Activated B cell treated with CpG ODN at 0.5 μM for 24 hours (primary cell): ENCODE data around the gene KRT80. TPM values are rescaled to one million over a fixed set of nuclear protein-coding genes. Genes with fewer than 3 reads are reported as not detected.

Experiments
- ATAC-seq: fragments of 200-7000 bp; cut with Tn5 transposase; one replicate; pipeline ENCODE4 v1.10.0; 2021; ENCODE audit warnings: low read depth, mild to moderate bottlenecking, moderate library complexity
- CTCF ChIA-PET: fragments of 350-600 bp; sonication (Branson Sonifier 250); formaldehyde crosslinking; loops from one replicate; lab custom pipeline; 2021; ENCODE audit warnings: antibody characterized with exemption; lab: Charles Lee
- POLR2A ChIA-PET: fragments of 350-600 bp; sonication (Branson Sonifier 250); formaldehyde crosslinking; loops from one replicate; lab custom pipeline; 2021; ENCODE audit warnings: antibody characterized with exemption; lab: Charles Lee
- DNase-seq: peaks from one replicate; pipeline ENCODE4 v3.0.0; 2022
- H3K27ac Mint-ChIP-seq: one replicate; pipeline ENCODE4 v1.8.0; 2020; ENCODE audit warnings: mixed read lengths
- H3K27me3 Mint-ChIP-seq: one replicate; pipeline ENCODE4 v1.8.0; 2021; ENCODE audit warnings: mixed read lengths
- H3K36me3 Mint-ChIP-seq: one replicate; pipeline ENCODE4 v1.8.0; 2021; ENCODE audit warnings: low read depth, mixed read lengths
- H3K4me1 Mint-ChIP-seq: one replicate; pipeline ENCODE4 v1.8.0; 2021; ENCODE audit warnings: mixed read lengths
- H3K4me3 Mint-ChIP-seq: one replicate; pipeline ENCODE4 v1.8.0; 2020; ENCODE audit warnings: mild to moderate bottlenecking, mixed read lengths
- H3K9me3 Mint-ChIP-seq: one replicate; pipeline ENCODE4 v1.8.0; 2020; ENCODE audit warnings: mixed read lengths
- intact Hi-C: fragments of 100-400 bp; cut with micrococcal nuclease; formaldehyde crosslinking; loops from one replicate; pipeline ENCODE4 v1.15.1; 2024
- total RNA-seq: library from RNA; stranded (reverse); gene quantifications from 2 replicates; pipeline ENCODE4 v1.2.3, GENCODE V29; 2022
- TF ChIP-seq, protein P1 (sequence below): fragments of 200-600 bp; IDR thresholded peaks from one replicate; pipeline ENCODE4 v1.8.0; 2022; ENCODE audit warnings: antibody characterized with exemption, mild to moderate bottlenecking

Gene KRT80
- total RNA-seq, 1 donor from 2014 or later = not detected

DNA sequence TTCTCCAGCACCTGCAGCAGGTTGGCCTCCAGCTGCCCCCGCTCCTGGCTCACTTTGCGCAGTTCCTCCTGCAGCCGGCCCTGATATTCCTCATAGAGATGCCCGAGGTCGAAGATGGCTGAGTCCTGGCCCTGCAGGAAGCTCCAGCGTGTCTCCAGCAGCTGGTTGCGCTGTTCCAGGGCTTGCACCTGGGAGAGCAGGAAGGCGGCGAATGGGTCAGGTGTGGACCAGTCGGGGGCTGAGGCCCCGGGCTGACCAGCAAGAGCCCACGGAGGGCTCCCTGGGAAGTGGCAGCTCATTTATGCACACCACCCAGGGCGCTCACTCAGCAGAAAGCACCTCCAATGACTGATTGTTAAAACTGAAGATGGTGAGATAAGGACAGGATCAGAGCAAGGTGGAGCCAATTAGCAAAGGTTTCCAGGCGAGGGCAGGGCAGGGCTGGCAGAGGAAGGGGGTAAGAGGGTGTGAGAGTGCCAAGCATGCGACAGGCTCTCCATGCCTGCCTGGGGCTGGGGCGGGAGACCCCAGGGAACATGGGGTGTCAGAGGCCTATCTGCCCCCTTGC, 6.3 kb downstream of the KRT80 start:
- DNase-seq (no peak), ATAC-seq (no peak)
- Mint-ChIP-seq H3K27ac (no peak overlapping the region), H3K4me3 (no peak overlapping the region), H3K4me1 (no peaks in the 10 kb centered on the region), H3K9me3 (no peaks in the 10 kb centered on the region), H3K36me3 (no peaks in the 10 kb centered on the region), H3K27me3 (peaks cover 2% of the 10 kb centered on the region)
- ChIA-PET CTCF (no interaction called here), POLR2A (no interaction called here)
- intact Hi-C loops = no loop called here
- TF ChIP-seq, protein P1, sequence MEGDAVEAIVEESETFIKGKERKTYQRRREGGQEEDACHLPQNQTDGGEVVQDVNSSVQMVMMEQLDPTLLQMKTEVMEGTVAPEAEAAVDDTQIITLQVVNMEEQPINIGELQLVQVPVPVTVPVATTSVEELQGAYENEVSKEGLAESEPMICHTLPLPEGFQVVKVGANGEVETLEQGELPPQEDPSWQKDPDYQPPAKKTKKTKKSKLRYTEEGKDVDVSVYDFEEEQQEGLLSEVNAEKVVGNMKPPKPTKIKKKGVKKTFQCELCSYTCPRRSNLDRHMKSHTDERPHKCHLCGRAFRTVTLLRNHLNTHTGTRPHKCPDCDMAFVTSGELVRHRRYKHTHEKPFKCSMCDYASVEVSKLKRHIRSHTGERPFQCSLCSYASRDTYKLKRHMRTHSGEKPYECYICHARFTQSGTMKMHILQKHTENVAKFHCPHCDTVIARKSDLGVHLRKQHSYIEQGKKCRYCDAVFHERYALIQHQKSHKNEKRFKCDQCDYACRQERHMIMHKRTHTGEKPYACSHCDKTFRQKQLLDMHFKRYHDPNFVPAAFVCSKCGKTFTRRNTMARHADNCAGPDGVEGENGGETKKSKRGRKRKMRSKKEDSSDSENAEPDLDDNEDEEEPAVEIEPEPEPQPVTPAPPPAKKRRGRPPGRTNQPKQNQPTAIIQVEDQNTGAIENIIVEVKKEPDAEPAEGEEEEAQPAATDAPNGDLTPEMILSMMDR = no peak

DNA sequence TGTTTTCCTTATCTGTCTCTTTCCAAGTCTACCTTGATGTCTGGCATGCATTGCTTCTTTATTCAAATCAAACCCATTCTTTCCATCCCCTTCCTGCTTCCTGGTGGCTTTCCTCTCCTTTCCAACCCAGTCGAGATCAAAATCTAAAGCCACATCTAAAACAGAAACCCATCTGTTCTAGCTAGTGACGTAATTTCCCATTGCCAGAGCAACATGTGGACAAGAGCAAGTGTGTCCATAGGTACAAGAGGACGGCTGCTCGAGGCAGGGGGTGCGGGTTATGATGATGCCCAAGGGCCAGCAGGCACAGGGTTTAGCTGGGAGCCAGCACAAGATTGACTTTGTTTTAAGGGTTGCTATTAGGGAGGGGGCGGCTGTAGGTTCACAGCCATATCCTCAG, 7.0 kb downstream of the KRT80 start:
- Mint-ChIP-seq H3K4me1 (no peaks in the 10 kb centered on the region), H3K36me3 (no peaks in the 10 kb centered on the region), H3K9me3 (no peaks in the 10 kb centered on the region), H3K27ac (no peak overlapping the region), H3K4me3 (no peak overlapping the region), H3K27me3 (peaks cover 2% of the 10 kb centered on the region)
- ATAC-seq (no peak), DNase-seq (no peak)
- ChIA-PET CTCF (no interaction called here), POLR2A (no interaction called here)
- TF ChIP-seq, protein P1 = no peak
- intact Hi-C loops = no loop called here

DNA sequence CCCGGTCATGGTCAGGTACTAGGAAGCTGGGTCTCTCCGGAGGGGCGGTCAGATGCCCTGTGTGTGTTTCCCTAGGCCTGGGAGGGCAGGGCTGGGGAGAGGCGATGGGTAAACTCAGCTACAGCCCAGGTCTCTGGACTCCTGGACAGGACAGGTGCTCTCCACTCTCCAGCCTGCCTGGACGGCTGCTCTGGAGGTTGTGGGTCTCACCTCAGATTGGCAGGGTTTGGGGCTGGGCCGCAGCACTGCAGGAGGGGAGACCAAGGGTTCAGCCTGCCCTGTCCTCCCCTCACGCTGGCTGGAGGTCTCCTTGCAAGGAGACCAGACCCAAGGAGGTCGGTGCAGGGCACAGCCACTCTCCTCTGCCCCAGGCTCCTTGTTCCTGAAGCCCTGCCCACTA, 7.8 kb downstream of the KRT80 start:
- ChIA-PET CTCF (no interaction called here), POLR2A (no interaction called here)
- ATAC-seq (no peak), DNase-seq (no peak)
- Mint-ChIP-seq H3K27me3 (peaks cover 2% of the 10 kb centered on the region), H3K4me3 (no peak overlapping the region), H3K27ac (no peak overlapping the region), H3K36me3 (no peaks in the 10 kb centered on the region), H3K4me1 (no peaks in the 10 kb centered on the region), H3K9me3 (no peaks in the 10 kb centered on the region)
- intact Hi-C loops = no loop called here
- TF ChIP-seq, protein P1 = no peak

DNA sequence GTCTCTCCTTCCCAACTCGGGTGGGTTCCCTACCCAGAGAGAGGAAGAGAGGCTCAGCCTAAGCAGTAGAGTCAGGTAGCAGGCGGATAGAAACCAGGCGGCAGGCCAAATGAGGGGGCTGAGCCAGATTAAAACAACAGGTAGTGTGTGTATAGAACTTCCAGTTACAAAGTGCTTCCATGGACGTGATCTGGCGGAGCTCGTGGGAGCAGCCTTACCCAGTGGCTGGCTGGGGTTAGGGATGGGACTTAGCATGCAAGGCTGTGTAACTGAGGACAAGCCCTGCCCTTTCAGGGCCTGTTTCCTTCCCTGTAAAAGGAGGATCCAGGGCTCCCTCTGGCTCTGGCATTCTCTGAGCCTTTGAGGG, 8.3 kb downstream of the KRT80 start:
- no peaks in the 10 kb centered on the region for H3K9me3 Mint-ChIP-seq
- TF ChIP-seq, protein P1 = no peak
- H3K36me3 Mint-ChIP-seq = no peaks in the 10 kb centered on the region
- H3K4me3 Mint-ChIP-seq = no peak overlapping the region
- ATAC-seq (no peak), DNase-seq (no peak)
- H3K4me1 Mint-ChIP-seq = no peaks in the 10 kb centered on the region
- ChIA-PET POLR2A (interaction anchor here (0.6 kb wide), 1 partner anchor 105 kb away, joined by 3 read pairs; no protein-coding TSS in a partner anchor), CTCF (no interaction called here)
- intact Hi-C loops = no loop called here
- peaks cover 2% of the 10 kb centered on the region for H3K27me3 Mint-ChIP-seq
- H3K27ac Mint-ChIP-seq = no peak overlapping the region

DNA sequence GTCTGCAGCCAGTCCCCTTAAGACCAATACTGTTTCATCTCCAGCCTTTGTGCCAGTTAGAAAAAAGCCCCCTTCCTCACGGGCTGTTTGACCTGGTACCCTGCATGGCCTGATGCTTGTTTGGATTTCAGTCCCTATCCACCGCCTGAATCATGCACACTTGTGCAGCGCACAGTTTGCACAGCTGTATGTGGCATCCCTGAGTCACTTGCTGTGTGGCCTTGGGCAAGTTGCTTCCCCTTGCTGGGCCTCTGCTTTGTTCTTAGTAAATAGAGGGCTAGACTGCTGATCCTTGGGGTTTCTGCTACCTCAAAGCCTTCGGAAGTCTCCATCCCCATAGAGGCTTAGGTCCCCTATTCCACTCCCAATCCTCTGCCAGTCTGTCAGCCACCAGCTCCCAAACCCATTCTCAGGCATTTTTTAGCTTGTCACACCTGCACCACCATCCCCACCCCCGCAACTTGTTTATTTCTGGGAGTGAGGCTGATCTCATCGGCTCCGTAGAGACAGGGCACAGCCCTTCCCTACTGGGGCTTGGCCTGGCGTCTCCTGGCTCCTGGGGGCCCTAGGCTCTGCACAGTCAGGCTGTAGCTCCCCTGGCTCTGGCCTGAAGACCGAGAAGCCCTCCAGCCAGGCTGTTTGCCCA, 8.8 kb downstream of the KRT80 start:
- peaks cover 2% of the 10 kb centered on the region for H3K27me3 Mint-ChIP-seq

More for the DNA sequence above, 8.8 kb downstream of the KRT80 start:
- TF ChIP-seq, protein P1 = no peak
- DNase-seq (no peak), ATAC-seq (no peak)
- intact Hi-C loops = no loop called here
- CTCF ChIA-PET = no interaction called here
- POLR2A ChIA-PET = interaction anchor here (0.6 kb wide), 1 partner anchor 105 kb away, joined by 3 read pairs; no protein-coding TSS in a partner anchor
- no peaks in the 10 kb centered on the region for H3K36me3 Mint-ChIP-seq
- H3K9me3 Mint-ChIP-seq = no peaks in the 10 kb centered on the region
- no peaks in the 10 kb centered on the region for H3K4me1 Mint-ChIP-seq
- H3K27ac Mint-ChIP-seq = no peak overlapping the region
- no peak overlapping the region for H3K4me3 Mint-ChIP-seq
